ENCODE results near the gene TRIM67.

The TRIM67 gene

DNA sequence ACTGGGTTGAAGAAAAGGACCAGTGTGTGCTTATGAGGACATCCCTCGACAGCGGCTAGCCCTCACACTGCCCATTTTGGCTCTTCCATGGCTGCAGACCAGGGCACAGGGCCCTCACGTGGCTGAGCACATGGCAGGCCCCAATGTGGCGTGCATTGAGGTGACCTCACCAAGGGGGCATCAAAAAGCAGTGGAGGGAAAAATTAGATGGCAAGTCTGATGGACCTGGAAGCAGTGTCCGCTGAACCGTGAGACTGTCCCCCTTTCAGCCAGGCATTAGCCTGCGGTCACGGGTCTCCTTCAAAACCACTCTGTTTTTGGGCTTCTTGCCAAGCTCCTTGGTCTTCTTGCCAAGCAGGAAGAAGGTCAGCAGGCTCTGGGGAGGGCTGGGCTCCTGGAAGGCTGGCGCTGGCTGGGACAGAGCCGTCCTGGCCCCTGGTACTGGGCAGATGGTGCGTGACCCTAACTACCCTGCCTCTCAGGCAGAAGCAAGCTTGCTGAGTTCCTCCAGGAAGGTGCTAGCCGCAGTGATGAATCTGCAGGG is 30.8 kb downstream of the TRIM67 start:
- FAIRE-seq (no peak), DNase-seq (ENCODE audit: insufficient read length, low spot score) (no peak)
- TF ChIP-seq PAX5 (IDR thresholded peaks at IDR 0.05; ENCODE audit: insufficient read depth, low read length, severe bottlenecking), result no peak
- TF ChIP-seq SPI1 (IDR thresholded peaks at IDR 0.05; ENCODE audit: low read depth, low read length), result no peak
- no peak for TF ChIP-seq POLR2AphosphoS5 (IDR thresholded peaks at IDR 0.05; ENCODE audit: low read depth, low read length)
- TF ChIP-seq POU2F2 (IDR thresholded peaks at IDR 0.05; ENCODE audit: low read depth, low read length), result no peak
- TF ChIP-seq POLR2A (IDR thresholded peaks at IDR 0.05; ENCODE audit: low read depth, low read length), result no peak
- no peak for TF ChIP-seq TAF1 (IDR thresholded peaks at IDR 0.05; ENCODE audit: low read depth, low read length)

DNA sequence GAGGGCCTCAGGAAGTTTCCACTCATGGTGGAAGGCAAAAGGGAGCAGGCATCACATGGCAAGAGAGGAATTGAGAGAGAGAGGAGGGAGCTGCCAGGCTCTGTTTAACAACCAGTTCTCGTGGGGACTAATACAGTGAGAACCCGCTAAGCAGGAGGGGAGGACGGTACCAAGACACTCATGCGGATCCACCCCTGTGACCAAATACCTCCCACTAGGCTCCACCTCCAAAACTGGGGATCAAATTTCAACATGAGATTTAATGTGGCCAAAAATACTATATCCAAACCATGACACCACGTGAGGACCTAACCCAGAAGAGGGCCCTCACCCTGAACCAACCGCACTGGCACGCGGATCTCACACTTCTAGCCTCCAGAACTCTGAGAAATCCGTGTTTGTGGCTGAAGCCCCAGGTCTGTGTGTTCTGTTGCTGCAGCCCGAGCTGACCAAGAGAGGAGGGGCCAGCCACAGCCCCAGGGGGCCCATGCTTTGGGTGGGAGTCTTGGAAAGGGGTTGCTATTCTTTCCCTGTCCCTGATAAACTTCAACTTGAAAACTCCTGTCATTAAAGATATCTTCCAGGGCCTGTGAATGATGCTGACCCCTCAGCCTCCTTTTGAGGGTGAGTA is 32.0 kb downstream of the TRIM67 start:
- DNase-seq (ENCODE audit: insufficient read length, low spot score) (no peak), FAIRE-seq (no peak)
- TF ChIP-seq TAF1 (IDR thresholded peaks at IDR 0.05; ENCODE audit: low read depth, low read length) (no peak), POLR2AphosphoS5 (IDR thresholded peaks at IDR 0.05; ENCODE audit: low read depth, low read length) (no peak), POU2F2 (IDR thresholded peaks at IDR 0.05; ENCODE audit: low read depth, low read length) (no peak), PAX5 (IDR thresholded peaks at IDR 0.05; ENCODE audit: insufficient read depth, low read length, severe bottlenecking) (no peak), SPI1 (IDR thresholded peaks at IDR 0.05; ENCODE audit: low read depth, low read length) (no peak), POLR2A (IDR thresholded peaks at IDR 0.05; ENCODE audit: low read depth, low read length) (no peak)

DNA sequence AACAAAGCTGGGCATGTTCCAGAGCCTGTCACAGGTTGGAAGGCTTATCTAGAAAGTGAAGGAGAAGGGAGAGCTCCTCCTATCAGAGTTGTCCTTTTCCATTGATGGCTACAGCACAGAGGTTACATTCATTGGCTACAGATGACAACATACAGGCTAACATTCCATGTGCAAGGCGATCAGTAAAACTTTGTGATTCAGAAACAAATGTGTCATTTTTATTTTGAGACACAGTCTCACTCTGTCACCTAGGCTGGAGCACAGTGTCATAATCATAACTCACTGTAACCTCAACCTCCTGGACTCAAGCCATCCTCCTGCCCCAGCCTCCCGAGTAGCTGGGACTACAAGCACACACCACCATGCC is 32.6 kb downstream of the TRIM67 start:
- FAIRE-seq (no peak), DNase-seq (ENCODE audit: insufficient read length, low spot score) (no peak)
- no peak for TF ChIP-seq POU2F2 (IDR thresholded peaks at IDR 0.05; ENCODE audit: low read depth, low read length)

DNA sequence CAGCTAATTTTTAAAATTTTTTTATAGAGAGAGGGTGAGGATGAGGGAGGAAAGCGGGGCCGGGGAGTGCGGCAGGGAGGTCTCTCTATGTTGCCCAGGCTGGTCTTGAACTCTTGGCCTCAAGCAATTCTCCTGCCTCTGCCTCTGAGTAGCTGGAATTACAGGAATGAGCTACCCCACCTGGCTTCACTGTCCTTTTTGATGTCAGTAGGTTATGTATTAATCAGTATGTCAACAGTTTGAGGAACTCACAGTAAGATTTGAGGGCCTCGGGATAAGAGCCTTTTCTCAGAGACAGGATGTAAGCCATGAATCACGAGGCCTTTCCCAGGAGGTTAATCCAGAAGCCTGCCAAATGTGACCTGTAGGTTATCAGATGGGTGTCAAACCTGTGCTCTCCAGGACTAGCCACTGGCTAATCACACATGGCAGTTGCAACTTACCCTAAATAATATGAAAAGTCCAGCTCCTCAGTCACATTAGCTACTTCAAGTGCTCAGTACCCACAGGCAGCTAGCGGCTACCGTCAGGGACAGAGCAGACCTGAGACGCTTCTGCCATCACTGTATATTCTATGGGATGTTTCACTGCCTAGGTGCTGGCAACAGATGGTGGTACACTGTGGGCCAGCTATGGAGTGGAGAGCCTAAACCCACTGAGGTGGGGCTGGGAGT is 33.1 kb downstream of the TRIM67 start:
- TF ChIP-seq POLR2AphosphoS5 (IDR thresholded peaks at IDR 0.05; ENCODE audit: low read depth, low read length) (no peak), POLR2A (IDR thresholded peaks at IDR 0.05; ENCODE audit: low read depth, low read length) (no peak), POU2F2 (IDR thresholded peaks at IDR 0.05; ENCODE audit: low read depth, low read length) (no peak), SPI1 (IDR thresholded peaks at IDR 0.05; ENCODE audit: low read depth, low read length) (no peak), PAX5 (IDR thresholded peaks at IDR 0.05; ENCODE audit: insufficient read depth, low read length, severe bottlenecking) (no peak), TAF1 (IDR thresholded peaks at IDR 0.05; ENCODE audit: low read depth, low read length) (no peak)
- DNase-seq (ENCODE audit: insufficient read length, low spot score), result no peak
- FAIRE-seq, result no peak

DNA sequence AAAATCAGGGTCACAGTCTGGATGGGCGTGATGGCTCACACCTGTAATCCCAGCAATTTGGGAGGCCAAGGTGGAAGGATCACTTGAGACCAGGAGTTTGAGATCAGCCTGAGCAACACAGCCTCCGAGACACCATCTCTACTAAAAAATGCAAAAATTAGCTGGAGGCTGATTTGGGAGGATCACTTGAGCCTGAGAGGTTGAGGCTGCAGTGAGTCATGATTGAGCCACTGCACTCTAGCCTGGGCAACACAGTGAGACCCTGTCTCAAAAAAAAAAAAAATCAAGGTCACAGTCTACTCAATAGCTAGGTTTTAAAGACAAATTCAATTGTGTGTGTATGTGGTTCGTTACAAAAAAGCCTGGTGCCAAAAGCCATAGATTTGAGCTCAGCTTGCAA is 34.4 kb downstream of the TRIM67 start:
- DNase-seq (ENCODE audit: insufficient read length, low spot score) (no peak), FAIRE-seq (no peak)
- no peak for TF ChIP-seq SPI1 (IDR thresholded peaks at IDR 0.05; ENCODE audit: low read depth, low read length)
- no peak for TF ChIP-seq TAF1 (IDR thresholded peaks at IDR 0.05; ENCODE audit: low read depth, low read length)
- no peak for TF ChIP-seq POLR2A (IDR thresholded peaks at IDR 0.05; ENCODE audit: low read depth, low read length)

DNA sequence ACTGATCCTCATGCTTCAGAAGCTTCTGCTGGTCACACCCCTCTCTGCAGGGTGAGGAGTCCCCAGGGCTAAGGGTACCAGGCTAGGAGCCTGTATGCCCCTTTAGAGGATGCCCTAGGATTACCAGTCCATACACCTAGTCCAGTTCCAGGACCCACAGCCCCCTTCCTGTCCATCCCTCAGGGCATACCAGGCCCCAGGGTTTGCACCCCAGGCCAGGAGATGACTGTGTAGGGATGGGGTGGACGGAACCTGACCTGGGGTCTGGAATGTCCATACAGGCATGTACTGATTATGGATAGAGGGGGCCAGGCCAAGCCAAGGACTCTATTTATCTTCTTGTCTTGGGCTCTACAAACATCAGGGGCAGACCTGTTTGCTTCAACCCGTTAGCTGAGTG is 34.9 kb downstream of the TRIM67 start:
- TF ChIP-seq POU2F2 (IDR thresholded peaks at IDR 0.05; ENCODE audit: low read depth, low read length) (no peak), POLR2A (IDR thresholded peaks at IDR 0.05; ENCODE audit: low read depth, low read length) (no peak), SPI1 (IDR thresholded peaks at IDR 0.05; ENCODE audit: low read depth, low read length) (no peak), PAX5 (IDR thresholded peaks at IDR 0.05; ENCODE audit: insufficient read depth, low read length, severe bottlenecking) (no peak), POLR2AphosphoS5 (IDR thresholded peaks at IDR 0.05; ENCODE audit: low read depth, low read length) (no peak), TAF1 (IDR thresholded peaks at IDR 0.05; ENCODE audit: low read depth, low read length) (no peak)

DNA sequence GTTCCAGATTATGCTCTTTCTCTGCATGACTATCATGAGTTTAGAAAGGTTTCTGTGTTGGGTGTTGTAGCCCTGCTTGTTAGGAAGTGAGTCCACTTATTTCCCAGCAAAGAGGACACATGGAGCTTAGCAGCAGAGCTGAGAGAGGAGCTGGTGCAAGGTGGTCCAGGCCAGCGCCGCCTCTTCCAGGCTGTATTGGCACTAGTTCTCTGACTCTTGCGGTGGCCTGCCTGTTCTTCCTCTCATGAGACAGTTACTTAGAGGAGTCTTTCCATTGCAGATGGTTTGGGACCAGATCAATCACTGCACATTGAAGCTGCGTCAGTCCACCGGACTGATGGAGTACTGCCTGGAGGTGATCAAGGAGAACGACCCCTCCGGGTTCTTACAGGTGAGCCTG is 38.0 kb downstream of the TRIM67 start:
- DNase-seq (ENCODE audit: insufficient read length, low spot score) (no peak), FAIRE-seq (no peak)
- TF ChIP-seq POU2F2 (IDR thresholded peaks at IDR 0.05; ENCODE audit: low read depth, low read length) (no peak), POLR2A (IDR thresholded peaks at IDR 0.05; ENCODE audit: low read depth, low read length) (no peak), PAX5 (IDR thresholded peaks at IDR 0.05; ENCODE audit: insufficient read depth, low read length, severe bottlenecking) (no peak), TAF1 (IDR thresholded peaks at IDR 0.05; ENCODE audit: low read depth, low read length) (no peak), POLR2AphosphoS5 (IDR thresholded peaks at IDR 0.05; ENCODE audit: low read depth, low read length) (no peak), SPI1 (IDR thresholded peaks at IDR 0.05; ENCODE audit: low read depth, low read length) (no peak)

More for the DNA sequence above, 34.9 kb downstream of the TRIM67 start:
- DNase-seq (ENCODE audit: insufficient read length, low spot score), result no peak
- FAIRE-seq, result no peak

DNA sequence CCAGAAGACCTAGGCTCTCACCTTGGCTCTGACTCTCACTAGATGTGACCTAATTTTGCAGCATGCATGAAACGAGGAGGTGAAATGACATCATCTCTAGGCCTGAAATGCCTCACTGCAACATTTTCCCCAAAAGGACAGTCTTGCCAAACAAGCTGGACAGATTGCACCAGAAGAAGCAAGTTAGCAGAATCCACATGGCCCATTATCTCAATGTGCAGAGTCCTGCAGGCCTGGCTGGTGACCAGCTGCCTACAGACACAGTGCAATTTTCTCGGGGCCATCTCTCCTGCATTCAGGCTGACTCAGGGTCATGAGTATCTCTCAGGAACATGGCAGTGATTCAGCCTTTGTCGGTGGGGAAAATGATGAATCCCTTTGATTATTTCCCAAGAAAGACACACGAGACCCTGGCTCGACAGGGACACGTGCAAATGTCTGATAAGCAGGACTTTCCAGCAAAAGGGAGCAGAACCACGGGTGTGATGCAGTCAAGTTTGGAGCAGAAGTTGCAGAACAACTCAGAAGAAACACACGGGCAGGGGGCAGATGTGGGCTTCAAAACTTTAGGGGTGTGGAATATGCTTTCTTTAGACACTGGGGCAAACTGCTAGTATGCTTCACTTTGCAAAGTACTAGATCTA is 38.7 kb downstream of the TRIM67 start:
- FAIRE-seq, result no peak
- DNase-seq (ENCODE audit: insufficient read length, low spot score), result no peak
- no peak for TF ChIP-seq POLR2AphosphoS5 (IDR thresholded peaks at IDR 0.05; ENCODE audit: low read depth, low read length)
- no peak for TF ChIP-seq SPI1 (IDR thresholded peaks at IDR 0.05; ENCODE audit: low read depth, low read length)
- TF ChIP-seq POLR2A (IDR thresholded peaks at IDR 0.05; ENCODE audit: low read depth, low read length), result no peak
- no peak for TF ChIP-seq PAX5 (IDR thresholded peaks at IDR 0.05; ENCODE audit: insufficient read depth, low read length, severe bottlenecking)
- no peak for TF ChIP-seq POU2F2 (IDR thresholded peaks at IDR 0.05; ENCODE audit: low read depth, low read length)
- TF ChIP-seq TAF1 (IDR thresholded peaks at IDR 0.05; ENCODE audit: low read depth, low read length), result no peak

DNA sequence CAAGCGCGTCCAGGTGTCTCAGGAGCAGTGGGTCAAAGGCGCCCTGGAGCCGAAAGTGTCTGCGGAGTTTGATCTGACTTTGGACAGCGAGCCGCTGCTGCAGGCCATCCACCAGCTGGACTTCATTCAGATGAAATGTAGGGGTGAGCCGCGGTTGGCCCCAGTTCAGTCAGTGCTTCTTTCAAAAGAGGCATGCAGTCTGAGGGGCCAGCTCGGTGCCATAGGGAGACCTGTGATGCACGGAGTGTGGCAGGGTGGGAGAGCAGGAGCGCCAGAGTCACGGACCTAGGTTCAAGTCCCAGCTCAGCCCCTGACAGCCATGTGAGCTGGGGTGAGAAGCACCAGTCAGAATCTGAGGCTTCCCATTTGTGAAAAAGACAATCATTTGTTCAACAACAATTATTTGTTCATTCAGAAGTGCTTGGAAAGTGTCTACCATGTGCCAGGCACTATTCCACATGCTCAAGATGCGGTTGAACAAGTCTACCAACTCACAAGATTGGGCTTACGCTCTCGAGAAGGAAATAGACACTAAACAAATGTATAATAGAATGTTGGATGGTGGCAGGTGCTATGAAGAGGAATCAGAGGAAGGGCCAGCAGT is 39.6 kb downstream of the TRIM67 start:
- FAIRE-seq (no peak), DNase-seq (ENCODE audit: insufficient read length, low spot score) (no peak)
- TF ChIP-seq POLR2A (IDR thresholded peaks at IDR 0.05; ENCODE audit: low read depth, low read length) (no peak), TAF1 (IDR thresholded peaks at IDR 0.05; ENCODE audit: low read depth, low read length) (no peak), POU2F2 (IDR thresholded peaks at IDR 0.05; ENCODE audit: low read depth, low read length) (no peak), PAX5 (IDR thresholded peaks at IDR 0.05; ENCODE audit: insufficient read depth, low read length, severe bottlenecking) (no peak), SPI1 (IDR thresholded peaks at IDR 0.05; ENCODE audit: low read depth, low read length) (no peak), POLR2AphosphoS5 (IDR thresholded peaks at IDR 0.05; ENCODE audit: low read depth, low read length) (no peak)
